RPMI7951 (cell line): ENCODE results near the gene TRAT1. TPM values are rescaled to one million over a fixed set of nuclear protein-coding genes. Genes with fewer than 3 reads are reported as not detected.
A peak's percentile ranks its signal among the peaks of the same experiment; 100 is the strongest.
"Not testable (repeated sequence)": the region's sequence is repeated elsewhere in the genome, so short reads cannot be mapped to it uniquely, and the experiment has no call there.

ENCODE experiments used
- DNase-seq: peaks from one replicate; pipeline ENCODE4 v3.0.0-alpha.2; 2012; ENCODE audit warnings: low read depth
- total RNA-seq: library from RNA; depleted of rRNA; stranded (reverse); fragments of >200 nt; shearing (Covaris generic); gene quantifications from 2 replicates; pipeline ENCODE4 v1.2.3, GENCODE V29; 2014; rRNA removed

TRAT1 gene
- total RNA-seq = not detected in 2 replicates

- no peak for DNase-seq
These were observed at the start of gene TRAT1 for GRCh38 chr3:108822123-108822897. Gene TRAT1 (plus strand): TSS chr3:108822786. CDS start chr3:108822928, 142 bp downstream.

- no peak for DNase-seq
These were observed 46.9 kb upstream of the TRAT1 start for GRCh38 chr3:108775649-108776048.

- DNase-seq = no peak
These were observed 43.1 kb upstream of the TRAT1 start for GRCh38 chr3:108779496-108779895.

GRCh38 chr3:108780235-108780634 is 42.4 kb upstream of the TRAT1 start:
- DNase-seq = no peak

- DNase-seq = no peak
These were observed 31.1 kb upstream of the TRAT1 start for GRCh38 chr3:108791473-108791872.

- no peak for DNase-seq
These were observed 18.1 kb upstream of the TRAT1 start for GRCh38 chr3:108804437-108804836.

- no peak for DNase-seq
These were observed 17.6 kb upstream of the TRAT1 start for GRCh38 chr3:108804966-108805365.

GRCh38 chr3:108806316-108806715 is 16.3 kb upstream of the TRAT1 start:
- no peak for DNase-seq

GRCh38 chr3:108818404-108818803 is 4.2 kb upstream of the TRAT1 start:
- peak; percentile 22 for DNase-seq

GRCh38 chr3:108820586-108820985 is 2.0 kb upstream of the TRAT1 start:
- no peak for DNase-seq

GRCh38 chr3:108823227-108823626 is 641 bp downstream of the TRAT1 start:
- no peak for DNase-seq

- not testable (repeated sequence) for DNase-seq
These were observed 1.2 kb downstream of the TRAT1 start for GRCh38 chr3:108823803-108824202.

GRCh38 chr3:108826309-108827187 is 4.0 kb downstream of the TRAT1 start:
- no peak for DNase-seq

- no peak for DNase-seq
These were observed 7.8 kb downstream of the TRAT1 start for GRCh38 chr3:108830381-108830780.

GRCh38 chr3:108830991-108831614 is 8.5 kb downstream of the TRAT1 start:
- no peak for DNase-seq

GRCh38 chr3:108833611-108834010 is 11.0 kb downstream of the TRAT1 start:
- DNase-seq = no peak

- no peak for DNase-seq
These were observed 12.0 kb downstream of the TRAT1 start for GRCh38 chr3:108834551-108834950.

GRCh38 chr3:108835101-108835500 is 12.5 kb downstream of the TRAT1 start:
- DNase-seq = no peak

- DNase-seq = no peak
These were observed 15.8 kb downstream of the TRAT1 start for GRCh38 chr3:108838436-108838835.

- no peak for DNase-seq
These were observed 23.2 kb downstream of the TRAT1 start for GRCh38 chr3:108845709-108846293.

- DNase-seq = no peak
These were observed 24.6 kb downstream of the TRAT1 start for GRCh38 chr3:108847187-108847586.

- no peak for DNase-seq
These were observed 26.5 kb downstream of the TRAT1 start for GRCh38 chr3:108849075-108849474.
